IPS-20b (cell line): ENCODE results near the gene SIGLEC12.
"Not testable (repeated sequence)": the region's sequence is repeated elsewhere in the genome, so short reads cannot be mapped to it uniquely, and the experiment has no call there.

Source experiments
- H3K27ac ChIP-seq: one replicate; pipeline ENCODE4 v1.5.1; 2013; ENCODE audit warnings: low read length
- H3K27me3 ChIP-seq: 2 replicates; pipeline ENCODE4 v1.6.1; 2013; ENCODE audit warnings: mild to moderate bottlenecking, low read length, inconsistent platforms; ENCODE audit not compliant: insufficient read depth
- H3K36me3 ChIP-seq: 2 replicates; pipeline ENCODE4 v1.6.1; 2013; ENCODE audit warnings: low read depth, mild to moderate bottlenecking, inconsistent platforms, low read length, moderate library complexity; ENCODE audit not compliant: insufficient read depth
- H3K4me1 ChIP-seq: 2 replicates; pipeline ENCODE4 v1.6.1; 2013; ENCODE audit warnings: mild to moderate bottlenecking, control low read depth, inconsistent platforms, low read length, moderate library complexity; ENCODE audit not compliant: insufficient read depth
- H3K4me3 ChIP-seq: 2 replicates; pipeline ENCODE4 v1.5.1; 2013; ENCODE audit warnings: mild to moderate bottlenecking, low read length, inconsistent platforms
- H3K9ac ChIP-seq: 2 replicates; pipeline ENCODE4 v1.6.1; 2013; ENCODE audit warnings: low read depth, mild to moderate bottlenecking, inconsistent platforms, low read length, moderate library complexity
- H3K9me3 ChIP-seq: 2 replicates; pipeline ENCODE4 v1.6.1; 2013; ENCODE audit warnings: mild to moderate bottlenecking, low read depth, low read length, inconsistent platforms; ENCODE audit not compliant: insufficient read depth

Gene SIGLEC12

GRCh38 chr19:51447510-51447909 is 54.1 kb downstream of the SIGLEC12 start:
- not testable (repeated sequence) for H3K27me3 ChIP-seq, H3K36me3 ChIP-seq, H3K9ac ChIP-seq, H3K27ac ChIP-seq, H3K4me3 ChIP-seq, H3K4me1 ChIP-seq, H3K9me3 ChIP-seq

GRCh38 chr19:51441410-51442390 is 59.9 kb downstream of the SIGLEC12 start:
- Histone ChIP-seq H3K4me3 (no peak overlapping the region), H3K4me1 (no peaks in the 10 kb centered on the region), H3K27me3 (peaks cover 3% of the 10 kb centered on the region), H3K36me3 (no peaks in the 10 kb centered on the region), H3K27ac (no peak overlapping the region), H3K9ac (no peak overlapping the region), H3K9me3 (no peaks in the 10 kb centered on the region)
